Astrocyte (in vitro differentiated cells and primary cell): ENCODE results near the gene GPD1. TPM values are rescaled to one million over a fixed set of nuclear protein-coding genes. Genes with fewer than 3 reads are reported as not detected.
A peak's percentile ranks its signal among the peaks of the same experiment; 100 is the strongest.

Experiments used
- DNase-seq: peaks from one replicate; pipeline ENCODE4 v3.0.0-alpha.2; 2010; ENCODE audit warnings: low read depth
- FAIRE-seq: peaks from 2 replicates; lab custom pipeline; 2011; peaks lifted over from hg19 to GRCh38; lab: Jason Lieb, UNC
- H2AFZ ChIP-seq: 2 replicates; pipeline ENCODE4 v1.6.0; 2012; ENCODE audit warnings: low read depth, low read length, inconsistent platforms
- H3K27ac ChIP-seq: 2 replicates; pipeline ENCODE4 v1.5.1; 2011; ENCODE audit warnings: low read depth, low read length, inconsistent platforms
- H3K27me3 ChIP-seq: 2 replicates; pipeline ENCODE4 v1.6.0; 2011; ENCODE audit warnings: low read length, inconsistent platforms; ENCODE audit not compliant: insufficient read depth
- H3K36me3 ChIP-seq: 2 replicates; pipeline ENCODE4 v1.5.1; 2011; ENCODE audit warnings: low read length, inconsistent platforms; ENCODE audit not compliant: insufficient read depth
- H3K4me1 ChIP-seq: 2 replicates; pipeline ENCODE4 v1.5.1; 2011; ENCODE audit warnings: low read length, inconsistent platforms; ENCODE audit not compliant: insufficient read depth
- H3K4me2 ChIP-seq: 2 replicates; pipeline ENCODE4 v1.6.0; 2012; ENCODE audit warnings: low read length, inconsistent platforms
- H3K4me3 ChIP-seq: 2 replicates; pipeline ENCODE4 v1.5.1; 2011; ENCODE audit warnings: low read depth, mild to moderate bottlenecking, low read length, inconsistent platforms; ENCODE audit not compliant: insufficient read depth
- H3K79me2 ChIP-seq: 2 replicates; pipeline ENCODE4 v1.6.0; 2012; ENCODE audit warnings: mild to moderate bottlenecking, low read length, inconsistent platforms; ENCODE audit not compliant: insufficient read depth
- H3K9ac ChIP-seq: 2 replicates; pipeline ENCODE4 v1.6.0; 2012; ENCODE audit warnings: mild to moderate bottlenecking, low read length, inconsistent platforms
- H3K9me3 ChIP-seq: 2 replicates; pipeline ENCODE4 v1.5.1; 2012; ENCODE audit warnings: low read depth, mild to moderate bottlenecking, low read length, inconsistent platforms; ENCODE audit not compliant: insufficient read depth
- H4K20me1 ChIP-seq: 2 replicates; pipeline ENCODE4 v1.6.0; 2012; ENCODE audit warnings: low read length, inconsistent platforms; ENCODE audit not compliant: insufficient read depth
- H3K27ac Mint-ChIP-seq: one replicate; pipeline ENCODE4 v1.8.0; 2021; ENCODE audit warnings: mild to moderate bottlenecking, mixed read lengths; ENCODE audit not compliant: unreplicated experiment
- H3K27me3 Mint-ChIP-seq: one replicate; pipeline ENCODE4 v1.8.0; 2021; ENCODE audit warnings: low read depth, mixed read lengths; ENCODE audit not compliant: unreplicated experiment
- H3K36me3 Mint-ChIP-seq: one replicate; pipeline ENCODE4 v1.8.0; 2021; ENCODE audit warnings: low read depth, mixed read lengths; ENCODE audit not compliant: unreplicated experiment
- H3K4me1 Mint-ChIP-seq: one replicate; pipeline ENCODE4 v1.8.0; 2021; ENCODE audit warnings: low read depth, mixed read lengths; ENCODE audit not compliant: unreplicated experiment
- H3K4me3 Mint-ChIP-seq: one replicate; pipeline ENCODE4 v1.8.0; 2021; ENCODE audit warnings: mild to moderate bottlenecking, moderate library complexity, mixed read lengths; ENCODE audit not compliant: unreplicated experiment
- H3K9me3 Mint-ChIP-seq: one replicate; pipeline ENCODE4 v1.8.0; 2021; ENCODE audit warnings: mild to moderate bottlenecking, mixed read lengths; ENCODE audit not compliant: unreplicated experiment
- CTCF ChIP-seq: IDR thresholded peaks from 2 replicates; pipeline ENCODE4 v1.5.1; 2011; ENCODE audit warnings: low read depth, mild to moderate bottlenecking, inconsistent platforms, low read length, moderate library complexity; ENCODE audit not compliant: insufficient read depth
- EZH2 ChIP-seq: IDR thresholded peaks from 2 replicates; pipeline ENCODE4 v1.6.1; 2012; ENCODE audit warnings: mild to moderate bottlenecking, low read length, inconsistent platforms; ENCODE audit not compliant: insufficient read depth
- total RNA-seq: library from RNA; stranded (reverse); gene quantifications from 2 replicates; pipeline ENCODE4 v1.2.1, GENCODE V29; 2021

Gene GPD1
- total RNA-seq, 1 donor from 2014 or later: 0.59 TPM

DNA sequence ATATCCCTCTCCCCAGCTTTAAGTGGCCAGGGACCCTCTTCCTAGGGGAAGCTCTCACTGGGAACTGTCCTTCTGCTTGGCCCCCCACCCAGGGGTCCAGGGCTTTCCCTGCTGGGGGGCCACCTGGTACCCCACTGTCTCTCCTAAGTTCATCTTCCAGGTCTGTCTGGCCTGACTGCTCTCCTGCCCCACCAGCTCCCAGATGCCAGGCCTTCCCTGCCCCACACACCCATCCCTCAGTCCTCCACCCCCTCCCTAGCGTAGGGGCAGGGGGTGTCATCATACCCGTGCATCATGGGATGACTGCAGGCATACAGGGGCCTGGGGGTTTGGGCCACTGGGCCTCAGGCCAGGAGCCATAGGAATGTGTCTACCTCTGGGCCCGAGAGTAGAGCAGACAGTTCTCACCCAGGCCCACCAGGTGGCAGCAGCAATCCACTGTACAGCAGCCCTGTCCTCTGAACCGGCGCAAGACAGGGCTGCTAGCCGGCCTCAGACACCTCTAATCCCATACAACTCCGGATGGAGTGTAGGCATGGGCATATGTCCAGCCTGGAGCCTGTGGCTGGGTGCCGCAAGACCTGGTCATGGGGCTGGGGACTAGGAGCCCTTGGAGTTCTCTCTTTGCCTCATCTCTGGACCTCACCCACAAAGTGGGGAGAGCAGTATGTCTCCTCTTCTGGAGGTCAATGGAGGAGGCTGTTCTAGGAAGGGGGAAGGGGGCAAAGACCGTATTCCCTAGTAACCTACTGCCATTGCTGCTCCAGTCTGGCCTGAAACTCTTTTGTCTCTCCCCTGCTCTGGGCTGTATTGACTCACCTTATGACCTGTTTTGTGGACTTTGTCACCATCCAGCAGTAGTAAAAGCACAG is 28.6 kb upstream of the GPD1 start:
- no peaks in the 10 kb centered on the region for H3K79me2 ChIP-seq
- H3K9me3 ChIP-seq: no peaks in the 10 kb centered on the region
- peak overlapping the region; percentile 7 for H2AFZ ChIP-seq
- no peaks in the 10 kb centered on the region for H4K20me1 ChIP-seq
- no peak overlapping the region for H3K27ac ChIP-seq
- H3K27me3 ChIP-seq: no peaks in the 10 kb centered on the region
- Mint-ChIP-seq H3K27ac (no peak overlapping the region), H3K27me3 (peaks cover 20% of the 10 kb centered on the region), H3K9me3 (peaks cover 2% of the 10 kb centered on the region), H3K36me3 (no peaks in the 10 kb centered on the region), H3K4me3 (no peak overlapping the region), H3K4me1 (peaks cover 17% of the 10 kb centered on the region)
- no peaks in the 10 kb centered on the region for H3K36me3 ChIP-seq
- TF ChIP-seq CTCF: peak; percentile 82
- no peak for TF ChIP-seq EZH2
- H3K4me2 ChIP-seq: no peak overlapping the region
- FAIRE-seq (peak; percentile 5), DNase-seq (peak; percentile 47)
- peaks cover 7% of the 10 kb centered on the region for H3K4me1 ChIP-seq
- H3K4me3 ChIP-seq: no peak overlapping the region
- H3K9ac ChIP-seq: no peak overlapping the region

DNA sequence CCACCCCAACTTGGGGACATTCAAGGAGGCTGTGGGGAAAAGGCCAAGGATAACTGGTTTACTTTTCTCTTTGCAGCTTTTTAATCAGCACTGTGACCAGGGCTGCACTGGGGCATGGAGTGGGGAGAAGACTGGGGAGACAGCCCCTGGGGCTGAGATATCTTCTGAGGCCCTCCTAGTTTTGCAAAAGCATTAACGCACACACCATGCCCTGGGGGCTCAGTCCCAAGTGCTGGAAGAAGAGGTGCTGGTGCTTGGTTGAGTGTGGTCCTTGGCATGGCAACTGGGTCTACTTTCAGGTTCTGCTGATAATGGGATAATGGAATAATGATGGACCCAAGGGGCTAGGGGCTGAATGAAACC is 28.0 kb upstream of the GPD1 start:
- no peak overlapping the region for H3K4me3 ChIP-seq
- FAIRE-seq (no peak), DNase-seq (no peak)
- H4K20me1 ChIP-seq: no peaks in the 10 kb centered on the region
- Mint-ChIP-seq H3K4me1 (peaks cover 14% of the 10 kb centered on the region), H3K9me3 (peaks cover 2% of the 10 kb centered on the region), H3K4me3 (no peak overlapping the region), H3K27ac (no peak overlapping the region), H3K27me3 (peaks cover 19% of the 10 kb centered on the region), H3K36me3 (no peaks in the 10 kb centered on the region)
- H3K27me3 ChIP-seq: no peaks in the 10 kb centered on the region
- H3K27ac ChIP-seq: no peak overlapping the region
- no peaks in the 10 kb centered on the region for H3K36me3 ChIP-seq
- H3K9ac ChIP-seq: no peak overlapping the region
- H2AFZ ChIP-seq: no peak overlapping the region
- no peak overlapping the region for H3K4me2 ChIP-seq
- peaks cover 7% of the 10 kb centered on the region for H3K4me1 ChIP-seq
- no peaks in the 10 kb centered on the region for H3K79me2 ChIP-seq
- H3K9me3 ChIP-seq: no peaks in the 10 kb centered on the region
- no peak for TF ChIP-seq EZH2
- TF ChIP-seq CTCF: no peak

GRCh38 chr12:50077099-50077498 is 26.7 kb upstream of the GPD1 start:
- H3K4me1 ChIP-seq: peaks cover 7% of the 10 kb centered on the region
- H3K27me3 Mint-ChIP-seq: peaks cover 22% of the 10 kb centered on the region
- H3K36me3 Mint-ChIP-seq: no peaks in the 10 kb centered on the region
- peaks cover 2% of the 10 kb centered on the region for H3K9me3 Mint-ChIP-seq
- no peaks in the 10 kb centered on the region for H4K20me1 ChIP-seq
- H3K27ac ChIP-seq: no peak overlapping the region
- no peak overlapping the region for H2AFZ ChIP-seq
- no peaks in the 10 kb centered on the region for H3K79me2 ChIP-seq
- no peaks in the 10 kb centered on the region for H3K9me3 ChIP-seq
- no peak overlapping the region for H3K4me3 ChIP-seq
- FAIRE-seq: no peak
- H3K4me2 ChIP-seq: no peak overlapping the region
- H3K4me3 Mint-ChIP-seq: no peak overlapping the region
- TF ChIP-seq EZH2 (no peak), CTCF (no peak)
- no peak overlapping the region for H3K9ac ChIP-seq
- no peaks in the 10 kb centered on the region for H3K27me3 ChIP-seq
- DNase-seq: no peak
- H3K4me1 Mint-ChIP-seq: peaks cover 12% of the 10 kb centered on the region
- H3K27ac Mint-ChIP-seq: no peak overlapping the region
- H3K36me3 ChIP-seq: no peaks in the 10 kb centered on the region
